Keratinocyte (primary cell): ENCODE measurements around the gene C1QC. TPM values are rescaled to one million over a fixed set of nuclear protein-coding genes. Genes with fewer than 3 reads are reported as not detected.

Experiments
- DNase-seq: peaks from one replicate; pipeline ENCODE4 v3.0.0-alpha.2; 2011; ENCODE audit warnings: low read depth, missing footprints, low spot score
- FAIRE-seq: peaks from 2 replicates; lab custom pipeline; 2011; peaks lifted over from hg19 to GRCh38; lab: Jason Lieb, UNC
- H2AFZ ChIP-seq: 2 replicates; pipeline ENCODE4 v1.6.0; 2012; ENCODE audit warnings: low read length, control low read depth, inconsistent platforms; ENCODE audit not compliant: control insufficient read depth
- H3K27ac ChIP-seq: 2 replicates; pipeline ENCODE4 v1.5.1; 2011; ENCODE audit warnings: low read length; ENCODE audit not compliant: control insufficient read depth, insufficient read depth
- H3K27me3 ChIP-seq: 3 replicates; pipeline ENCODE4 v1.6.0; 2011; ENCODE audit warnings: low read length; ENCODE audit not compliant: control insufficient read depth, insufficient read depth; ENCODE audit errors: extremely low read depth
- H3K36me3 ChIP-seq, 2 experiments: 2 replicates in 1 of 2; 3 replicates in 1 of 2; pipeline ENCODE4 v1.5.1; 2011; ENCODE audit warnings: low read length in 2 of 2, mild to moderate bottlenecking in 1 of 2; ENCODE audit not compliant: control insufficient read depth in 2 of 2, insufficient read depth in 2 of 2; ENCODE audit errors: extremely low read depth in 1 of 2
- H3K4me1 ChIP-seq: 3 replicates; pipeline ENCODE4 v1.5.1; 2011; ENCODE audit warnings: low read length; ENCODE audit not compliant: control insufficient read depth, insufficient read depth; ENCODE audit errors: extremely low read depth
- H3K4me2 ChIP-seq: 3 replicates; pipeline ENCODE4 v1.6.0; 2011; ENCODE audit warnings: low read depth, low read length; ENCODE audit not compliant: control insufficient read depth, insufficient read depth; ENCODE audit errors: extremely low read depth
- H3K4me3 ChIP-seq, 3 experiments: fragments of 200-600 bp in 1 of 3; sonication (generic) in 1 of 3; 2 replicates in 2 of 3; 3 replicates in 1 of 3; pipeline ENCODE4 v1.5.1; 2011 to 2016; ENCODE audit warnings: low read length in 3 of 3, mild to moderate bottlenecking in 3 of 3, control low read depth in 2 of 3, inconsistent platforms in 1 of 3, low read depth in 1 of 3, mixed read lengths in 1 of 3, mixed run types in 1 of 3, moderate library complexity in 1 of 3; ENCODE audit not compliant: control insufficient read depth in 2 of 3, insufficient read depth in 2 of 3; ENCODE audit errors: extremely low read depth in 1 of 3
- H3K79me2 ChIP-seq: 2 replicates; pipeline ENCODE4 v1.6.0; 2012; ENCODE audit warnings: low read length; ENCODE audit not compliant: control insufficient read depth, insufficient read depth
- H3K9ac ChIP-seq: 3 replicates; pipeline ENCODE4 v1.6.0; 2011; ENCODE audit warnings: low read length; ENCODE audit not compliant: control insufficient read depth, insufficient read depth; ENCODE audit errors: extremely low read depth
- H3K9me1 ChIP-seq: 3 replicates; pipeline ENCODE4 v1.6.0; 2011; ENCODE audit warnings: low read length; ENCODE audit not compliant: control insufficient read depth, insufficient read depth; ENCODE audit errors: extremely low read depth
- H3K9me3 ChIP-seq: 2 replicates; pipeline ENCODE4 v1.5.1; 2012; ENCODE audit warnings: low read depth, low read length; ENCODE audit not compliant: control insufficient read depth
- H4K20me1 ChIP-seq: 3 replicates; pipeline ENCODE4 v1.6.0; 2011; ENCODE audit warnings: low read length; ENCODE audit not compliant: control insufficient read depth, insufficient read depth; ENCODE audit errors: extremely low read depth
- CTCF ChIP-seq, 3 experiments: IDR thresholded peaks in 1 of 3; conservative IDR thresholded peaks in 1 of 3; optimal IDR thresholded peaks in 1 of 3; 2 replicates in 2 of 3; 3 replicates in 1 of 3; pipeline versions ENCODE3 to v1.5.1; 2011; ENCODE audit warnings: low read length in 3 of 3, mild to moderate bottlenecking in 3 of 3, moderate library complexity in 2 of 3, control low read depth in 1 of 3, inconsistent platforms in 1 of 3; ENCODE audit not compliant: insufficient read depth in 2 of 3; ENCODE audit errors: extremely low read depth in 1 of 3
- EZH2 ChIP-seq: IDR thresholded peaks from one replicate; pipeline ENCODE4 v1.6.1; 2012; ENCODE audit warnings: inconsistent platforms, mild to moderate bottlenecking, low read length, moderate library complexity
- dilution Hi-C: fragments of 300-500 bp; cut with MboI; formaldehyde crosslinking; loops from one replicate; pipeline ENCODE4 v1.7.0; 2020; ENCODE audit warnings: low sequenced_read_pairs; ENCODE audit not compliant: extremely low pct_ligation_motif_present
- polyA plus RNA-seq, 5 experiments: library from polyadenylated mRNA; depleted of rRNA in 3 of 5; stranded (reverse) in 3 of 5; stranded (forward) in 1 of 5; unstranded in 1 of 5; fragments of >200 nt; gene quantifications; 1 replicate in 1 of 5; 2 replicates in 3 of 5; 3 replicates in 1 of 5; pipeline versions ENCODE4 v1.2.1 to v1.2.3, GENCODE V29; 2011 to 2012; ENCODE audit warnings: missing spikeins in 2 of 5, low read depth in 1 of 5, low replicate concordance in 1 of 5

Gene C1QC
- polyA plus RNA-seq, 1 donor (not counting 4 experiments of a cell fraction or from before 2014, with no cell fraction given), result not detected

- no peak overlapping the region for H3K4me2 ChIP-seq
- H3K79me2 ChIP-seq, result no peaks in the 10 kb centered on the region
- no peaks in the 10 kb centered on the region for H3K4me1 ChIP-seq
- no peaks in the 10 kb centered on the region for H4K20me1 ChIP-seq
- FAIRE-seq (no peak), DNase-seq (no peak)
- no peak overlapping the region for H3K9ac ChIP-seq
- TF ChIP-seq EZH2, result no peak
- no peak for TF ChIP-seq CTCF (optimal IDR thresholded peaks at IDR 0.05 in 1 of 3, IDR thresholded peaks at IDR 0.05 in 1 of 3, conservative IDR thresholded peaks at IDR 0.05 in 1 of 3; ENCODE audit: extremely low read depth in 1 of 3, insufficient read depth in 2 of 3, low read length in 3 of 3)
- H2AFZ ChIP-seq, result no peak overlapping the region
- peaks cover 12% of the 10 kb centered on the region for H3K27me3 ChIP-seq
- no peaks in the 10 kb centered on the region for H3K9me1 ChIP-seq
- H3K27ac ChIP-seq, result no peak overlapping the region
- no peak overlapping the region for H3K4me3 ChIP-seq
- H3K9me3 ChIP-seq, result no peaks in the 10 kb centered on the region
- no peaks in the 10 kb centered on the region for H3K36me3 ChIP-seq
- dilution Hi-C loops, result no loop called here
These were observed 13.5 kb upstream of the C1QC start for GRCh38 chr1:22629886-22630285.

- Histone ChIP-seq H3K4me3 (no peak overlapping the region), H3K27ac (no peak overlapping the region), H3K79me2 (no peaks in the 10 kb centered on the region), H3K4me1 (no peaks in the 10 kb centered on the region), H3K4me2 (no peak overlapping the region), H3K9me3 (no peaks in the 10 kb centered on the region), H3K9me1 (no peaks in the 10 kb centered on the region), H4K20me1 (no peaks in the 10 kb centered on the region), H3K9ac (no peak overlapping the region), H2AFZ (no peak overlapping the region), H3K27me3 (peaks cover 5% of the 10 kb centered on the region), H3K36me3 (no peaks in the 10 kb centered on the region)
- dilution Hi-C loops, result no loop called here
- FAIRE-seq (no peak), DNase-seq (no peak)
- TF ChIP-seq EZH2, result no peak
- no peak for TF ChIP-seq CTCF (optimal IDR thresholded peaks at IDR 0.05 in 1 of 3, IDR thresholded peaks at IDR 0.05 in 1 of 3, conservative IDR thresholded peaks at IDR 0.05 in 1 of 3; ENCODE audit: extremely low read depth in 1 of 3, insufficient read depth in 2 of 3, low read length in 3 of 3)
These were observed 9.6 kb upstream of the C1QC start for GRCh38 chr1:22633697-22634463.
